ACC112 (cell line): ENCODE results near the gene PLEKHG3.

Source experiments
- H2AFZ ChIP-seq: fragments of 200-600 bp; sonication (generic); one replicate; pipeline ENCODE4 v1.6.0; 2017; ENCODE audit warnings: antibody characterized with exemption, low read length; ENCODE audit not compliant: unreplicated experiment
- H3K27ac ChIP-seq: fragments of 200-600 bp; sonication (generic); 2 replicates; pipeline ENCODE4 v1.5.1; 2014; ENCODE audit warnings: low read depth, mild to moderate bottlenecking, antibody characterized with exemption, low read length, moderate library complexity
- H3K27me3 ChIP-seq: fragments of 200-600 bp; sonication (generic); 2 replicates; pipeline ENCODE4 v1.6.1; 2014; ENCODE audit warnings: mild to moderate bottlenecking, antibody characterized with exemption, low read length, moderate library complexity, mixed read lengths; ENCODE audit not compliant: insufficient read depth
- H3K36me3 ChIP-seq: fragments of 200-600 bp; sonication (generic); 2 replicates; pipeline ENCODE4 v1.6.1; 2016; ENCODE audit warnings: mild to moderate bottlenecking, antibody characterized with exemption, low read length, moderate library complexity, mixed read lengths; ENCODE audit not compliant: insufficient read depth
- H3K4me1 ChIP-seq: fragments of 200-600 bp; sonication (generic); one replicate; pipeline ENCODE4 v1.6.1; 2016; ENCODE audit warnings: low read length, mixed read lengths; ENCODE audit not compliant: insufficient read depth, unreplicated experiment, control insufficient read depth
- H3K4me3 ChIP-seq: fragments of 200-600 bp; sonication (generic); 2 replicates; pipeline ENCODE4 v1.5.1; 2014; ENCODE audit warnings: mild to moderate bottlenecking, low read depth, low read length
- H3K79me2 ChIP-seq: fragments of 200-600 bp; sonication (generic); one replicate; pipeline ENCODE4 v1.6.0; 2016; ENCODE audit warnings: low read length; ENCODE audit not compliant: control insufficient read depth, unreplicated experiment, insufficient read depth

The PLEKHG3 gene

GRCh38 chr14:64734990-64735389, 30.8 kb downstream of the PLEKHG3 start:
- Histone ChIP-seq H3K4me1 (no peaks in the 10 kb centered on the region), H3K27ac (no peak overlapping the region), H3K27me3 (no peaks in the 10 kb centered on the region), H3K4me3 (no peak overlapping the region), H3K36me3 (no peaks in the 10 kb centered on the region), H2AFZ (no peak overlapping the region), H3K79me2 (no peaks in the 10 kb centered on the region)

- H2AFZ ChIP-seq, result no peak overlapping the region
- H3K36me3 ChIP-seq, result no peaks in the 10 kb centered on the region
These were observed 32.3 kb downstream of the PLEKHG3 start for GRCh38 chr14:64736271-64737169.

GRCh38 chr14:64737391-64738280, 33.4 kb downstream of the PLEKHG3 start:
- no peaks in the 10 kb centered on the region for H3K36me3 ChIP-seq
- no peak overlapping the region for H2AFZ ChIP-seq
- H3K27ac ChIP-seq, result no peak overlapping the region
- no peak overlapping the region for H3K4me3 ChIP-seq
- no peaks in the 10 kb centered on the region for H3K4me1 ChIP-seq
- H3K79me2 ChIP-seq, result no peaks in the 10 kb centered on the region
- no peaks in the 10 kb centered on the region for H3K27me3 ChIP-seq

More at GRCh38 chr14:64736271-64737169, 32.3 kb downstream of the PLEKHG3 start:
- Histone ChIP-seq H3K4me1 (no peaks in the 10 kb centered on the region), H3K27ac (no peak overlapping the region), H3K27me3 (no peaks in the 10 kb centered on the region), H3K4me3 (no peak overlapping the region), H3K79me2 (no peaks in the 10 kb centered on the region)

GRCh38 chr14:64738281-64738804, 34.1 kb downstream of the PLEKHG3 start:
- no peak overlapping the region for H3K27ac ChIP-seq
- H3K79me2 ChIP-seq, result no peaks in the 10 kb centered on the region
- H3K27me3 ChIP-seq, result no peaks in the 10 kb centered on the region
- no peak overlapping the region for H2AFZ ChIP-seq
- no peaks in the 10 kb centered on the region for H3K36me3 ChIP-seq
- no peak overlapping the region for H3K4me3 ChIP-seq
- no peaks in the 10 kb centered on the region for H3K4me1 ChIP-seq

- Histone ChIP-seq H3K4me1 (no peaks in the 10 kb centered on the region), H2AFZ (no peak overlapping the region), H3K79me2 (no peaks in the 10 kb centered on the region), H3K36me3 (no peaks in the 10 kb centered on the region), H3K4me3 (no peak overlapping the region), H3K27ac (no peak overlapping the region), H3K27me3 (no peaks in the 10 kb centered on the region)
These were observed 37.0 kb downstream of the PLEKHG3 start for GRCh38 chr14:64741200-64741599.

- no peak overlapping the region for H2AFZ ChIP-seq
- no peak overlapping the region for H3K27ac ChIP-seq
- H3K36me3 ChIP-seq, result no peaks in the 10 kb centered on the region
- no peaks in the 10 kb centered on the region for H3K4me1 ChIP-seq
- H3K27me3 ChIP-seq, result no peaks in the 10 kb centered on the region
- no peaks in the 10 kb centered on the region for H3K79me2 ChIP-seq
- no peak overlapping the region for H3K4me3 ChIP-seq
These were observed 37.7 kb downstream of the PLEKHG3 start for GRCh38 chr14:64741961-64742360.

GRCh38 chr14:64743061-64743460, 38.8 kb downstream of the PLEKHG3 start:
- Histone ChIP-seq H2AFZ (no peak overlapping the region), H3K79me2 (no peaks in the 10 kb centered on the region), H3K4me3 (no peak overlapping the region), H3K27ac (no peak overlapping the region), H3K27me3 (no peaks in the 10 kb centered on the region), H3K4me1 (no peaks in the 10 kb centered on the region), H3K36me3 (no peaks in the 10 kb centered on the region)

DNA sequence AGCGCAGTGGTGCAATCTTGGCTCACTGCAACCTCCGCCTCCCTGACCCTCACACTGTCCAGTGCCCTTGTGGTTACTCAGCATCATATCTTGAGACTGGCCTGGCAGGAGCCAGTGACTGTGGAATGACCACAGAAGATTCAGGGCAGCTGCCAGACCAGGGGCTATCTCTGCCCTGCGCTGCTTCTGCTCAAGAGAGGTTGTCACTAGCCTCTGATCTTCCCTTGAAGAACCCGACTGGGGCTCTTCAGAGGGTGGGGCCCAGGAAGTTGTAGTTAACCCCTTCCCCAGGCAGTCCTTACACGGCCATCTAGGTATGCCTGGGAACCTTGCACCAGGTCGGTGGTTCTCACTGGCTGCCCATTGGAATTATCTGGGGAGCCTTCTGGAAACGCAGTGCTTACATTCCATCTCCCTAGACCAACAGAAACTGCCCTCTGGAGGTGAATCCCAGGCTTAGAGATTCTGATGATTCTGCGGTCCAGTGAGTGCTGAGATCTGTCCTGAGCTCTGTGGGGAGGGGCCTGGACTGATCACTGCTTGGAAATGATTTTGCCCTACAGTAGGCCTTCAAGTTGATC, 41.4 kb downstream of the PLEKHG3 start:
- H3K4me1 ChIP-seq, result no peaks in the 10 kb centered on the region
- no peaks in the 10 kb centered on the region for H3K27me3 ChIP-seq
- no peaks in the 10 kb centered on the region for H3K36me3 ChIP-seq
- no peak overlapping the region for H2AFZ ChIP-seq
- no peaks in the 10 kb centered on the region for H3K79me2 ChIP-seq
- H3K4me3 ChIP-seq, result no peak overlapping the region
- H3K27ac ChIP-seq, result no peak overlapping the region

DNA sequence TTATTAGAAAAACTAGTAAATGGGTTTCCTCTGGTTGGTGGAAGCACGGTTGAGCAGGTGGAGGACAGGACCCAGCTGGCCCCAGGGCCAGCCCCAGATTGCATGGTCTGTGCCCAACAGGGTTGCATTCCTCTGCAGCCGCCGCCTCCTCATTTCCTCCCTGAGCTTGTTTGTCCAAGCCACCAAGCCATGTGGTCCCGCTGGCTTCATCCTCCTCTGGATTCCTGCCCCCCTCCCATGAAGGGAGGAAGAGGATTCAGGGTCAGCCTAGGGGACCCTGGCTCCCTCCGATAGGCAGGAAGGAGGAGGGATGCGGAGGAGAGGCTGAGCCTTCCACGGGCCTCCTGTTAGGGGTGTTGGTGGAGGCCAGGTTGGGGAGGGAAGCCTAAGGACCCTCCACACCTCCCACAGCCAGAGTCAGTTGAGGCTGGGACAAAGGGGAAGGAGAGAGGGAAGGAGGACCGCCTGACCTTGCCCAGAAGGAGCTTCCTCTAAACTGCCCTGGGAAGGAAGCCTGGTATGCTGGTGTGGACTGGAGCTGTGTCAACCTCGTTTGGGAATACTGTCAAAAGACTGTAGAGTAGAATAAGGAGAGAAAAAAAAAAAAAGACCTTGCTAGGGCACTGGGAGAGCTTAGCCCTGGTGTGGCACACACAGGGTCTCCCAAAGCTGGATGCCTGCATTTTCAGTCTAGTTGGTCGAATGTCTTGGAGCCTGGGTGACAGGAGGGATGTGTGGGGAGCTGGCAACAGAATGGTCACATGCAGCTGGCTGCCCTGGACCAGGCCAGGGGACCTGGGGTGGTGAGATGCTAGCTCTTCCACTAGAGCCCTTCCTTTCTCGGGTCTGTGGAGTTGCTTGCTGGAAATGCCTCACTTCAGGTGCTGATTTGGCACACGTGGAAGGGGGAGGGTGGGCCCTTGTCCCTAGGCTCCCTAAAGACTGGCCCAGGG, 42.4 kb downstream of the PLEKHG3 start:
- H2AFZ ChIP-seq, result no peak overlapping the region
- H3K27ac ChIP-seq, result no peak overlapping the region
- no peaks in the 10 kb centered on the region for H3K4me1 ChIP-seq
- no peaks in the 10 kb centered on the region for H3K79me2 ChIP-seq
- H3K36me3 ChIP-seq, result no peaks in the 10 kb centered on the region
- no peak overlapping the region for H3K4me3 ChIP-seq
- no peaks in the 10 kb centered on the region for H3K27me3 ChIP-seq
